Heart right ventricle (tissue), 16 donors: ENCODE data around the gene KCNH1. TPM values are rescaled to one million over a fixed set of nuclear protein-coding genes. Genes with fewer than 3 reads are reported as not detected.

ENCODE experiments used
- ATAC-seq, 8 donors: fragments of 200-7000 bp; cut with Tn5 transposase; one replicate each; pipeline ENCODE4 v1.9.1; 2020; ENCODE audit warnings: mild to moderate bottlenecking in 8 of 8, moderate library complexity in 8 of 8, moderate number of reproducible peaks in 1 of 8
- DNase-seq, 2 donors: peaks; one replicate each; pipeline ENCODE4 v3.0.0-alpha.2; 2020
- H3K27ac ChIP-seq, 10 donors: fragments of 200-600 bp; sonication (generic) in 2 of 10; one replicate each; pipeline versions ENCODE4 v1.5.0 to v1.8.0; 2020 to 2022; ENCODE audit warnings: mild to moderate bottlenecking in 3 of 10
- H3K27me3 ChIP-seq, 7 donors: fragments of 200-600 bp; one replicate each; pipeline ENCODE4 v1.8.0; 2021 to 2022; ENCODE audit warnings: mild to moderate bottlenecking in 2 of 7
- H3K36me3 ChIP-seq, 9 donors: fragments of 200-600 bp; sonication (generic) in 1 of 9; one replicate each; pipeline versions ENCODE4 v1.5.0 to v1.8.0; 2020 to 2022; ENCODE audit warnings: mild to moderate bottlenecking in 2 of 9
- H3K4me1 ChIP-seq, 9 donors: fragments of 200-600 bp; sonication (generic) in 1 of 9; one replicate each; pipeline versions ENCODE4 v1.5.0 to v1.8.0; 2020 to 2022; ENCODE audit warnings: mild to moderate bottlenecking in 4 of 9
- H3K4me3 ChIP-seq, 10 donors: fragments of 200-600 bp; sonication (generic) in 2 of 10; one replicate each; pipeline versions ENCODE4 v1.5.0 to v1.8.0; 2020 to 2022; ENCODE audit warnings: mild to moderate bottlenecking in 7 of 10, moderate library complexity in 2 of 10
- H3K9me3 ChIP-seq, 11 donors: fragments of 200-600 bp in 10 of 11; sonication (generic) in 2 of 11; one replicate each; pipeline versions ENCODE4 v1.5.0 to v1.8.0; 2013 to 2022; ENCODE audit warnings: mild to moderate bottlenecking in 2 of 11, control low read depth in 1 of 11, moderate library complexity in 1 of 11
- WGBS, 2 donors: extraction: QIAGEN DNeasy Blood & Tissue Kit; methylation state at CpG; one replicate each; pipeline ENCODE4 v1.1.7; 2013; ENCODE audit warnings: inconsistent platforms in 1 of 2; 5-methylcytosine and 5-hydroxymethylcytosine counted together
- intact Hi-C, 10 donors: fragments of 100-400 bp; cut with DNase I; formaldehyde crosslinking; loops; one replicate each; pipeline versions ENCODE4 v1.11.1 to v1.14.2; 2022
- polyA plus RNA-seq, 2 donors: library from polyadenylated mRNA; stranded (reverse); fragments of 200-250 nt; gene quantifications; one replicate each; pipeline ENCODE4 v1.2.3, GENCODE V29; 2013
- total RNA-seq, 10 donors: library from RNA; stranded (reverse); fragmentation: NEBNext Ultra II Directional in 3 of 10; extraction: Animal tissue kit (Norgen Biotek cat#: 25700) in 3 of 10; gene quantifications; one replicate each; pipeline versions ENCODE4 v1.2.1 to v1.2.4, GENCODE V29; 2021 to 2023
- TF ChIP-seq, protein P1 (sequence below), 9 donors: fragments of 200-600 bp; sonication (generic) in 2 of 9; IDR thresholded peaks; one replicate each; pipeline versions ENCODE4 v1.5.0 to v1.8.0; 2021 to 2022; ENCODE audit warnings: antibody characterized with exemption in 9 of 9, mild to moderate bottlenecking in 5 of 9, moderate library complexity in 1 of 9
- donor health status: Arrhythmogenic right ventricular cardiomyopathy.
- donor health status: ischemic (EF 13 %, LVEDD 7.1; RV severe dilation, severe dysfunction).
- donor health status: healthy with polysubstance abuse.
- donor health status: DM: no; HTN: yes; CAD: no.
- donor health status: DM: no; HTN: no; CAD: no.
- donor health status: ischemic (EF 25% LVEDD 6.9; RV normal size, moderate dysfunction).
- donor health status: ischemic (EF 25% LVEDD 5.7; RV mildly dilated, moderate dysfunction).
- donor health status: healthy.
- donor health status: DM: yes; HTN: yes; CAD: no.
- donor health status: Ischemic cardiomyopathy.
- donor health status: ischemic (EF 35%, LVEDD 5.7; RV mildly dilated, moderate dysfunction).
- donor health status: nonischemic (EF 11% LVEDD 7.7; RV severe dilation, severe dysfunction).
- donor health status: DM: yes; HTN: yes; CAD: no.
- donor health status: PGD.
- donor health status: ischemic (EF 29% LVEDD 5.4; RV normal size, mild dysfunction).
- donor health status: nonischemic (EF 23%, LVEDD 6.1; RV moderate dilation, normal function).

KCNH1 gene
- total and polyA plus RNA-seq, 12 donors = 0.09 TPM; not detected in 11

DNA sequence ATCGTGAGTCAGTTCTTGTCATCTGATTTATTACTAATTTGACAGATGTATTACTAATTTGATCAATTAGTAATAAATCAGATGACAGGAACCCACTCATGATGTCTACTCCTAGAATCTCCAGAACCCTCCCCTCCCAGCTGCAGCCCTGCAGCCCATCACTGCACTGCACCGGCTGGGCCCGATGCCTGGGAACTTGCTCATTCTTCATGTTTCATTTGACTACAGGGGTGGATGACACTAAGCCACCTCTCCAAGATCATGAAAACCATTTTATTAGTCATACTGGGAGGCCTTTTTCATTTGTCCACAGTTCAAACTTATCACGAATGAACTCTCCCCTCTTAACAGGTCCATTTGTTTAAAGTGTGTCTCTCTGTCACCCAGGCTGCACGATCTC lies 41.0 kb downstream of the KCNH1 start:
- no peaks in the 10 kb centered on the region for H3K36me3 ChIP-seq
- no peak for ATAC-seq
- intact Hi-C loops = no loop called here

DNA sequence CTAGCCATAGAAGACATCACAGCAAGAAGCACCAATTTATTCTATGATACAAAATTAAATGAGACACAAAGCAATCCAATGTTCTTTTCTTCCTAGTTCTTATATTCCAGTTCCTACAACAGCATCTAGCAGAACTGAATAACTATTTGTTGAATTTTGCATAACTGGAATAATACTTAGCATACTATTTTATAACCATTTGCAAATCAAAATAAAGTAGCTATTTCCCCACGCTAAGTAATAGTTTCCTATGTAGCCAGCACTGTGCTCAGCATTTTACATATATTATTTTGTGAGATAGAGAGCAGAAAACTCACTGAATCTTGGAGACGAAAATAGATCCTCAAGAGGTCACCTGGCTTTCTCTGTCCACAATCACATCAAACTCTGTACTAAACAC lies 42.1 kb downstream of the KCNH1 start:
- no peak for ATAC-seq
- TF ChIP-seq, protein P1, sequence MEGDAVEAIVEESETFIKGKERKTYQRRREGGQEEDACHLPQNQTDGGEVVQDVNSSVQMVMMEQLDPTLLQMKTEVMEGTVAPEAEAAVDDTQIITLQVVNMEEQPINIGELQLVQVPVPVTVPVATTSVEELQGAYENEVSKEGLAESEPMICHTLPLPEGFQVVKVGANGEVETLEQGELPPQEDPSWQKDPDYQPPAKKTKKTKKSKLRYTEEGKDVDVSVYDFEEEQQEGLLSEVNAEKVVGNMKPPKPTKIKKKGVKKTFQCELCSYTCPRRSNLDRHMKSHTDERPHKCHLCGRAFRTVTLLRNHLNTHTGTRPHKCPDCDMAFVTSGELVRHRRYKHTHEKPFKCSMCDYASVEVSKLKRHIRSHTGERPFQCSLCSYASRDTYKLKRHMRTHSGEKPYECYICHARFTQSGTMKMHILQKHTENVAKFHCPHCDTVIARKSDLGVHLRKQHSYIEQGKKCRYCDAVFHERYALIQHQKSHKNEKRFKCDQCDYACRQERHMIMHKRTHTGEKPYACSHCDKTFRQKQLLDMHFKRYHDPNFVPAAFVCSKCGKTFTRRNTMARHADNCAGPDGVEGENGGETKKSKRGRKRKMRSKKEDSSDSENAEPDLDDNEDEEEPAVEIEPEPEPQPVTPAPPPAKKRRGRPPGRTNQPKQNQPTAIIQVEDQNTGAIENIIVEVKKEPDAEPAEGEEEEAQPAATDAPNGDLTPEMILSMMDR (IDR thresholded peaks at IDR 0.05) = no peak
- Histone ChIP-seq H3K27ac (no peak overlapping the region), H3K4me1 (no peaks in the 10 kb centered on the region), H3K9me3 (no peaks in the 10 kb centered on the region), H3K4me3 (no peak overlapping the region), H3K36me3 (no peaks in the 10 kb centered on the region), H3K27me3 (peaks cover 0 to 7% (median 0%) of the 10 kb centered on the region in 7 donors)
- intact Hi-C loops = no loop called here
- DNase-seq = no peak
- 55 to 65% methylated on average over 2 of the region's 2 CpGs for WGBS, 2 donors

More for the DNA sequence above, 41.0 kb downstream of the KCNH1 start:
- Histone ChIP-seq H3K9me3 (no peaks in the 10 kb centered on the region), H3K27me3 (peaks cover 0 to 7% (median 0%) of the 10 kb centered on the region in 7 donors), H3K4me3 (no peak overlapping the region), H3K4me1 (no peaks in the 10 kb centered on the region), H3K27ac (no peak overlapping the region)
- no peak for DNase-seq
- TF ChIP-seq, protein P1 (IDR thresholded peaks at IDR 0.05) = no peak
- 90 to 92% methylated on average over 5 of the region's 5 CpGs for WGBS, 2 donors

DNA sequence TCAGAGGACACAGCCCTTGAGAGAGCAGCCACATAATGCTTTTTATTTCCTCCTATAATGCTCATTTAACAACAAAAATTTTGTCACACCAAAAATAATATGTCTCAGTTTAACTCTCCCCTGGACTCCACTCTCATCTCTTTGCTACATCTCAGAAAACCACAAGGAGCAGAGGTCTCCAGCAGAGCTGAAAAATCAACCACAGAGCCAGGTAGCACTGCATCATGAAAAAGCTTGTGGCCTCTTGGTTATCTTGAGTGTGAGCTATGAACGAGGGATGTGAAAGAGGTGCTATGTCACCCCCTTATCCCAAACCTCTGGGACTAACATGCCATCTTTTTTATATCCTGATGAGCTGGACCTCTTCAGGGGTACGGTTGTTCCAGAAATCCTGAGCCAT lies 44.4 kb downstream of the KCNH1 start:
- Histone ChIP-seq H3K36me3 (no peaks in the 10 kb centered on the region), H3K27ac (no peak overlapping the region), H3K4me3 (no peak overlapping the region), H3K9me3 (no peaks in the 10 kb centered on the region), H3K27me3 (peaks cover 0 to 7% (median 0%) of the 10 kb centered on the region in 7 donors), H3K4me1 (no peaks in the 10 kb centered on the region)
- TF ChIP-seq, protein P1 (IDR thresholded peaks at IDR 0.05) = no peak
- intact Hi-C loops = no loop called here
- ATAC-seq = no peak
- WGBS, 2 donors = 43 to 57% methylated on average over 2 of the region's 2 CpGs
- DNase-seq = no peak

DNA sequence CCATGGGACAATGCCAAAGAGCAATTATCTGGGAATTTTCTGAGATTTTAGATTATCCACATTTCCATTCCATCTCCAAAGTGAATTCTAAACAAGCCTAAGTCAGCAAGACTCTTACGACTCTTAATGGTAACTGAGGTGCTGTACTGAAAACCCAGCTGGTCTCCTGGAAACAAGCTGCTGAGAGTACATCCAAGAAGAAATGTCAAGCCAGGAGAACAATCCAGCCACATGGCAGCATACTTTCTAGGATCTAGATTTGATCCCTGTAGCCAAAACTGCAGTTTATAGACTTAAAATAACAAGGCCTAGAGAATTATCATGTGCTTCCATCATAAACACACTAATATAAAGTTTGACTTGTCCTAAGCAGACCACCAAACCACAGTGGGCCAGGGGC lies 45.8 kb downstream of the KCNH1 start:
- peaks cover 0 to 4% (median 0%) of the 10 kb centered on the region in 7 donors for H3K27me3 ChIP-seq
- 80 to 95% methylated on average over 1 of the region's 1 CpG for WGBS, 2 donors
- TF ChIP-seq, protein P1 (IDR thresholded peaks at IDR 0.05) = no peak
- no peak for DNase-seq
- H3K36me3 ChIP-seq = no peaks in the 10 kb centered on the region
- ATAC-seq = no peak
- no peaks in the 10 kb centered on the region for H3K4me1 ChIP-seq
- H3K9me3 ChIP-seq = no peaks in the 10 kb centered on the region
- H3K4me3 ChIP-seq = no peak overlapping the region
- intact Hi-C loops = no loop called here
- no peak overlapping the region for H3K27ac ChIP-seq
